Measurements from ENCODE around the gene TP53TG5. TPM values are rescaled to one million over a fixed set of nuclear protein-coding genes. Genes with fewer than 3 reads are reported as not detected.

Gene TP53TG5
- total RNA-seq, 1 experiment from 2014 or later = 0.85 TPM

DNA sequence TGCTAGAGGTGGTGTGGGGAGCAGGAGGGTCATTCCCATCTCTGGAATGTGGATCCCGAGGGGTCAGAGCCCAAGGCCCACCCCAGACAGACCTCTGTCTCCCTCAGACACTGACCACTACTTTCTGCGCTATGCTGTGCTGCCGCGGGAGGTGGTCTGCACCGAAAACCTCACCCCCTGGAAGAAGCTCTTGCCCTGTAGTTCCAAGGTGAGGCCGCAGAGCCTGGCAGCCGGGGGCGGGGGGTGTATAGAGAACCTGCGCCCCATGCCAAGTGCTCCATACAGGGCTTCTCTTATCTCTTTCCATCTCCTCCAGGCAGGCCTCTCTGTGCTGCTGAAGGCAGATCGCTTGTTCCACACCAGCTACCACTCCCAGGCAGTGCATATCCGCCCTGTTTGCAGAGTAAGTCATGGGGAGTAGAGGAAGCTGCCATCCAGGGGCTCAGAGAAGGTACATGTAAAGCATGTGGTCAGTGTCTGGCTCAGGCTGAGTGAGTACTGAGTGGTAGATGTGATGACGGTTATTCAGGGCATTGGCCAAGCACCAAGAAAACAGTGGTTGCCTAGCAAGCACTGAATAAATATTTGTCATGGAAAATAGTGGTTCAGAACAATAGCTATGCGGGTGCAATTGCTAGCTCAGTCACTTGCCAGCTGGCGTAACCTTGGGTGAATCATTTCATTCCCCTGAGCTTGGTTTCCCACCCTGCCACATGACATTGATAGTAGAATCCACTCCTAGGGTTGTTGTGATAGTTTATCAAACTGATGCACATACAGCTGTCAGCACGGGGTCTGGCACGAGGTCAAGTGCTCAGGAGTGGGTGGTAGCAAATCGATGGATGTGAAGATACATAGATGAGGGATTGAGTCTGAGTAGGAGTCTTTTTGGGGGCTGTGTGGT lies 41.3 kb upstream of the TP53TG5 start:
- H3K4me3 Mint-ChIP-seq = no peak overlapping the region
- ATAC-seq = no peak

More for the DNA sequence above, 41.3 kb upstream of the TP53TG5 start:
- CTCF ChIA-PET = interaction anchor here (1.3 kb wide), 1 partner anchor 46 kb away, joined by 3 read pairs; no protein-coding TSS in a partner anchor
- POLR2A ChIA-PET = no interaction called here
- Mint-ChIP-seq H3K9me3 (no peaks in the 10 kb centered on the region), H3K27me3 (ENCODE audit: low read depth) (no peaks in the 10 kb centered on the region), H3K27ac (no peak overlapping the region), H3K4me1 (peaks cover 10% of the 10 kb centered on the region), H3K36me3 (peaks cover 41% of the 10 kb centered on the region)
- no peak for DNase-seq (ENCODE audit: low spot score)
- TF ChIP-seq, protein P1, sequence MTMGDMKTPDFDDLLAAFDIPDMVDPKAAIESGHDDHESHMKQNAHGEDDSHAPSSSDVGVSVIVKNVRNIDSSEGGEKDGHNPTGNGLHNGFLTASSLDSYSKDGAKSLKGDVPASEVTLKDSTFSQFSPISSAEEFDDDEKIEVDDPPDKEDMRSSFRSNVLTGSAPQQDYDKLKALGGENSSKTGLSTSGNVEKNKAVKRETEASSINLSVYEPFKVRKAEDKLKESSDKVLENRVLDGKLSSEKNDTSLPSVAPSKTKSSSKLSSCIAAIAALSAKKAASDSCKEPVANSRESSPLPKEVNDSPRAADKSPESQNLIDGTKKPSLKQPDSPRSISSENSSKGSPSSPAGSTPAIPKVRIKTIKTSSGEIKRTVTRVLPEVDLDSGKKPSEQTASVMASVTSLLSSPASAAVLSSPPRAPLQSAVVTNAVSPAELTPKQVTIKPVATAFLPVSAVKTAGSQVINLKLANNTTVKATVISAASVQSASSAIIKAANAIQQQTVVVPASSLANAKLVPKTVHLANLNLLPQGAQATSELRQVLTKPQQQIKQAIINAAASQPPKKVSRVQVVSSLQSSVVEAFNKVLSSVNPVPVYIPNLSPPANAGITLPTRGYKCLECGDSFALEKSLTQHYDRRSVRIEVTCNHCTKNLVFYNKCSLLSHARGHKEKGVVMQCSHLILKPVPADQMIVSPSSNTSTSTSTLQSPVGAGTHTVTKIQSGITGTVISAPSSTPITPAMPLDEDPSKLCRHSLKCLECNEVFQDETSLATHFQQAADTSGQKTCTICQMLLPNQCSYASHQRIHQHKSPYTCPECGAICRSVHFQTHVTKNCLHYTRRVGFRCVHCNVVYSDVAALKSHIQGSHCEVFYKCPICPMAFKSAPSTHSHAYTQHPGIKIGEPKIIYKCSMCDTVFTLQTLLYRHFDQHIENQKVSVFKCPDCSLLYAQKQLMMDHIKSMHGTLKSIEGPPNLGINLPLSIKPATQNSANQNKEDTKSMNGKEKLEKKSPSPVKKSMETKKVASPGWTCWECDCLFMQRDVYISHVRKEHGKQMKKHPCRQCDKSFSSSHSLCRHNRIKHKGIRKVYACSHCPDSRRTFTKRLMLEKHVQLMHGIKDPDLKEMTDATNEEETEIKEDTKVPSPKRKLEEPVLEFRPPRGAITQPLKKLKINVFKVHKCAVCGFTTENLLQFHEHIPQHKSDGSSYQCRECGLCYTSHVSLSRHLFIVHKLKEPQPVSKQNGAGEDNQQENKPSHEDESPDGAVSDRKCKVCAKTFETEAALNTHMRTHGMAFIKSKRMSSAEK (CRISPR knock-in tag; IDR thresholded peaks at IDR 0.05; ENCODE audit: borderline replicate concordance) = no peak
- TF ChIP-seq, protein P2, sequence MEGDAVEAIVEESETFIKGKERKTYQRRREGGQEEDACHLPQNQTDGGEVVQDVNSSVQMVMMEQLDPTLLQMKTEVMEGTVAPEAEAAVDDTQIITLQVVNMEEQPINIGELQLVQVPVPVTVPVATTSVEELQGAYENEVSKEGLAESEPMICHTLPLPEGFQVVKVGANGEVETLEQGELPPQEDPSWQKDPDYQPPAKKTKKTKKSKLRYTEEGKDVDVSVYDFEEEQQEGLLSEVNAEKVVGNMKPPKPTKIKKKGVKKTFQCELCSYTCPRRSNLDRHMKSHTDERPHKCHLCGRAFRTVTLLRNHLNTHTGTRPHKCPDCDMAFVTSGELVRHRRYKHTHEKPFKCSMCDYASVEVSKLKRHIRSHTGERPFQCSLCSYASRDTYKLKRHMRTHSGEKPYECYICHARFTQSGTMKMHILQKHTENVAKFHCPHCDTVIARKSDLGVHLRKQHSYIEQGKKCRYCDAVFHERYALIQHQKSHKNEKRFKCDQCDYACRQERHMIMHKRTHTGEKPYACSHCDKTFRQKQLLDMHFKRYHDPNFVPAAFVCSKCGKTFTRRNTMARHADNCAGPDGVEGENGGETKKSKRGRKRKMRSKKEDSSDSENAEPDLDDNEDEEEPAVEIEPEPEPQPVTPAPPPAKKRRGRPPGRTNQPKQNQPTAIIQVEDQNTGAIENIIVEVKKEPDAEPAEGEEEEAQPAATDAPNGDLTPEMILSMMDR (IDR thresholded peaks at IDR 0.05) = no peak
- no peak for TF ChIP-seq CREB1 (CRISPR knock-in tag; IDR thresholded peaks at IDR 0.05)
- TF ChIP-seq, protein P3, sequence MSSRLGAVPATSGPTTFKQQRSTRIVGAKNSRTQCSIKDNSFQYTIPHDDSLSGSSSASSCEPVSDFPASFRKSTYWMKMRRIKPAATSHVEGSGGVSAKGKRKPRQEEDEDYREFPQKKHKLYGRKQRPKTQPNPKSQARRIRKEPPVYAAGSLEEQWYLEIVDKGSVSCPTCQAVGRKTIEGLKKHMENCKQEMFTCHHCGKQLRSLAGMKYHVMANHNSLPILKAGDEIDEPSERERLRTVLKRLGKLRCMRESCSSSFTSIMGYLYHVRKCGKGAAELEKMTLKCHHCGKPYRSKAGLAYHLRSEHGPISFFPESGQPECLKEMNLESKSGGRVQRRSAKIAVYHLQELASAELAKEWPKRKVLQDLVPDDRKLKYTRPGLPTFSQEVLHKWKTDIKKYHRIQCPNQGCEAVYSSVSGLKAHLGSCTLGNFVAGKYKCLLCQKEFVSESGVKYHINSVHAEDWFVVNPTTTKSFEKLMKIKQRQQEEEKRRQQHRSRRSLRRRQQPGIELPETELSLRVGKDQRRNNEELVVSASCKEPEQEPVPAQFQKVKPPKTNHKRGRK (CRISPR knock-in tag; IDR thresholded peaks at IDR 0.05; ENCODE audit: borderline replicate concordance) = no peak
- TF ChIP-seq, protein P4, sequence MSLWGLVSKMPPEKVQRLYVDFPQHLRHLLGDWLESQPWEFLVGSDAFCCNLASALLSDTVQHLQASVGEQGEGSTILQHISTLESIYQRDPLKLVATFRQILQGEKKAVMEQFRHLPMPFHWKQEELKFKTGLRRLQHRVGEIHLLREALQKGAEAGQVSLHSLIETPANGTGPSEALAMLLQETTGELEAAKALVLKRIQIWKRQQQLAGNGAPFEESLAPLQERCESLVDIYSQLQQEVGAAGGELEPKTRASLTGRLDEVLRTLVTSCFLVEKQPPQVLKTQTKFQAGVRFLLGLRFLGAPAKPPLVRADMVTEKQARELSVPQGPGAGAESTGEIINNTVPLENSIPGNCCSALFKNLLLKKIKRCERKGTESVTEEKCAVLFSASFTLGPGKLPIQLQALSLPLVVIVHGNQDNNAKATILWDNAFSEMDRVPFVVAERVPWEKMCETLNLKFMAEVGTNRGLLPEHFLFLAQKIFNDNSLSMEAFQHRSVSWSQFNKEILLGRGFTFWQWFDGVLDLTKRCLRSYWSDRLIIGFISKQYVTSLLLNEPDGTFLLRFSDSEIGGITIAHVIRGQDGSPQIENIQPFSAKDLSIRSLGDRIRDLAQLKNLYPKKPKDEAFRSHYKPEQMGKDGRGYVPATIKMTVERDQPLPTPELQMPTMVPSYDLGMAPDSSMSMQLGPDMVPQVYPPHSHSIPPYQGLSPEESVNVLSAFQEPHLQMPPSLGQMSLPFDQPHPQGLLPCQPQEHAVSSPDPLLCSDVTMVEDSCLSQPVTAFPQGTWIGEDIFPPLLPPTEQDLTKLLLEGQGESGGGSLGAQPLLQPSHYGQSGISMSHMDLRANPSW (CRISPR knock-in tag; conservative IDR thresholded peaks at IDR 0.05; ENCODE audit: low read depth) = no peak
- TF ChIP-seq MYBL2 (CRISPR knock-in tag; IDR thresholded peaks at IDR 0.05) = no peak
- no peak for TF ChIP-seq TEAD4 (CRISPR knock-in tag; IDR thresholded peaks at IDR 0.05)
- no peak for TF ChIP-seq ZNF263 (CRISPR knock-in tag; IDR thresholded peaks at IDR 0.05; ENCODE audit: low read depth)
- TF ChIP-seq, protein P5, sequence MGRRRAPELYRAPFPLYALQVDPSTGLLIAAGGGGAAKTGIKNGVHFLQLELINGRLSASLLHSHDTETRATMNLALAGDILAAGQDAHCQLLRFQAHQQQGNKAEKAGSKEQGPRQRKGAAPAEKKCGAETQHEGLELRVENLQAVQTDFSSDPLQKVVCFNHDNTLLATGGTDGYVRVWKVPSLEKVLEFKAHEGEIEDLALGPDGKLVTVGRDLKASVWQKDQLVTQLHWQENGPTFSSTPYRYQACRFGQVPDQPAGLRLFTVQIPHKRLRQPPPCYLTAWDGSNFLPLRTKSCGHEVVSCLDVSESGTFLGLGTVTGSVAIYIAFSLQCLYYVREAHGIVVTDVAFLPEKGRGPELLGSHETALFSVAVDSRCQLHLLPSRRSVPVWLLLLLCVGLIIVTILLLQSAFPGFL (CRISPR knock-in tag; IDR thresholded peaks at IDR 0.05; ENCODE audit: borderline replicate concordance) = no peak
